Uterus (tissue), 4 donors: ENCODE measurements around the gene CERS6. TPM values are rescaled to one million over a fixed set of nuclear protein-coding genes. Genes with fewer than 3 reads are reported as not detected.

ENCODE experiments used
- DNase-seq, 2 donors: peaks; one replicate each; pipeline ENCODE4 v3.0.0-alpha.2; 2019 to 2020
- H3K27ac ChIP-seq, 2 donors: fragments of 200-600 bp; sonication (generic); 1 replicate in 1 of 2; 2 replicates in 1 of 2; pipeline ENCODE4 v1.5.1; 2016 to 2018
- H3K27me3 ChIP-seq, 2 donors: fragments of 200-600 bp; sonication (generic); one replicate each; pipeline ENCODE4 v1.5.1; 2018 to 2019; ENCODE audit warnings: control low read depth in 1 of 2
- H3K36me3 ChIP-seq, 2 donors: fragments of 200-600 bp; sonication (generic); one replicate each; pipeline ENCODE4 v1.5.1; 2019; ENCODE audit warnings: control low read depth in 1 of 2
- H3K4me1 ChIP-seq, 2 donors: fragments of 200-600 bp; sonication (generic); one replicate each; pipeline ENCODE4 v1.5.1; 2018 to 2019; ENCODE audit warnings: control low read depth in 1 of 2
- H3K4me3 ChIP-seq, 2 donors: fragments of 200-600 bp; sonication (generic); 1 replicate in 1 of 2; 2 replicates in 1 of 2; pipeline ENCODE4 v1.5.1; 2018 to 2019; ENCODE audit warnings: mild to moderate bottlenecking in 1 of 2
- H3K9me3 ChIP-seq, 2 donors: fragments of 200-600 bp; sonication (generic); one replicate each; pipeline ENCODE4 v1.5.1; 2019; ENCODE audit warnings: control low read depth in 1 of 2
- POLR2A ChIP-seq, 2 donors: fragments of 450-650 bp; IDR thresholded peaks; one replicate each; pipeline ENCODE4 v1.6.1; 2016; ENCODE audit warnings: antibody characterized with exemption in 2 of 2, mild to moderate bottlenecking in 1 of 2, moderate library complexity in 1 of 2
- intact Hi-C: fragments of 100-400 bp; cut with DNase I; formaldehyde crosslinking; loops from one replicate; pipeline ENCODE4 v1.15.1; 2023; ENCODE audit warnings: low total_unique reads
- total RNA-seq, 4 donors: library from RNA; depleted of rRNA in 3 of 4; stranded (reverse); fragments of >200 nt in 3 of 4; gene quantifications; one replicate each; pipeline versions ENCODE4 v1.1.0 to v1.2.4, GENCODE V29; 2014 to 2023
- TF ChIP-seq, protein P1 (sequence below), 4 experiments: fragments of 200-600 bp in 2 of 4; fragments of 450-650 bp in 2 of 4; sonication (generic) in 2 of 4; IDR thresholded peaks; one replicate each; pipeline ENCODE4 v1.5.1; 2016 to 2019; ENCODE audit warnings: antibody characterized with exemption in 4 of 4, mild to moderate bottlenecking in 2 of 4, moderate library complexity in 1 of 4
- donor health status: DM: yes; HTN: yes; CAD: no.

The CERS6 gene
- total RNA-seq, 4 donors from 2014 or later, result 20.0 to 47.2 (median 26.6) TPM

DNA sequence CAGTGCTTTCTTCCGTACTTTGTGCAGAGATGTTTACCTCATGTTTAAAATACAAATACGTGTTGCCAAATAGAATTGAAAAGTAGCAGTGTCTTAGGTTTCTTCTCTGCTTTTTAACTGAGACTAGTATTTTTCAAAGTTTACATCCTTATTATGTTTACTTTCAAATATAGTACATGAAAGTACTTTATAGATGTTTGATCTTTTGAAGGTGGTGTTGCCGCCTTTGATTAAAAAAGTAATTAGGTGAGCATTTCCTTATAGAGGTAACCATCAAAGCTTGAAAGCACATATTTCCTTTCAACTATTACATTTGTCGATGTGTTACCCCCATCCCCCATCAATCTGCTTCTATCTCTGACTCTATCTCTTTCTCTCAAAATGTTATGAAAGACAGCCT, 87.0 kb downstream of the CERS6 start:
- no peaks in the 10 kb centered on the region for H3K27me3 ChIP-seq
- intact Hi-C loops, result no loop called here
- H3K9me3 ChIP-seq, result peaks cover 0 to 13% of the 10 kb centered on the region in 2 donors
- no peak overlapping the region for H3K27ac ChIP-seq
- H3K4me1 ChIP-seq, result peaks cover 0 to 2% of the 10 kb centered on the region in 2 donors
- no peak for TF ChIP-seq POLR2A (IDR thresholded peaks at IDR 0.05)
- TF ChIP-seq, protein P1, sequence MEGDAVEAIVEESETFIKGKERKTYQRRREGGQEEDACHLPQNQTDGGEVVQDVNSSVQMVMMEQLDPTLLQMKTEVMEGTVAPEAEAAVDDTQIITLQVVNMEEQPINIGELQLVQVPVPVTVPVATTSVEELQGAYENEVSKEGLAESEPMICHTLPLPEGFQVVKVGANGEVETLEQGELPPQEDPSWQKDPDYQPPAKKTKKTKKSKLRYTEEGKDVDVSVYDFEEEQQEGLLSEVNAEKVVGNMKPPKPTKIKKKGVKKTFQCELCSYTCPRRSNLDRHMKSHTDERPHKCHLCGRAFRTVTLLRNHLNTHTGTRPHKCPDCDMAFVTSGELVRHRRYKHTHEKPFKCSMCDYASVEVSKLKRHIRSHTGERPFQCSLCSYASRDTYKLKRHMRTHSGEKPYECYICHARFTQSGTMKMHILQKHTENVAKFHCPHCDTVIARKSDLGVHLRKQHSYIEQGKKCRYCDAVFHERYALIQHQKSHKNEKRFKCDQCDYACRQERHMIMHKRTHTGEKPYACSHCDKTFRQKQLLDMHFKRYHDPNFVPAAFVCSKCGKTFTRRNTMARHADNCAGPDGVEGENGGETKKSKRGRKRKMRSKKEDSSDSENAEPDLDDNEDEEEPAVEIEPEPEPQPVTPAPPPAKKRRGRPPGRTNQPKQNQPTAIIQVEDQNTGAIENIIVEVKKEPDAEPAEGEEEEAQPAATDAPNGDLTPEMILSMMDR (IDR thresholded peaks at IDR 0.05), result no peak
- H3K4me3 ChIP-seq, result no peak overlapping the region
- no peaks in the 10 kb centered on the region for H3K36me3 ChIP-seq
- DNase-seq, result no peak

DNA sequence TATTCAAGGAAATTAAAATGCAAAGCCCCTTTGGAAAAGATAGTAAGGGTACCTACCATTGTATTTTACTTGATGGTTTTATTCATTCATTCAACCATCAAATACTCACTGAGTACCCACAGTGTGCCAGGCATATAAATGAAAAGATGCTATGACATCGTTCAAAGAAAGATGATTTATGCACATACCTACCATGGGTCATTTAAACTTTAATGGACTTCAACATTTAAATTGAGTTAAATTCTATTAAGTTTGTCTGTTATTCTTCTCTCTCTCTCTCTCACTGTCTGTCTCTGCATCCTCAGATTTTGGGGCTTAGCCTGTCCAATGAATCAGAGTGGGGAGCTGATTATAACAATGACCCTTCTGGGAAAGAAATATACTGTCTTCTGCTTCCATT, 87.9 kb downstream of the CERS6 start:
- intact Hi-C loops, result no loop called here
- no peaks in the 10 kb centered on the region for H3K36me3 ChIP-seq

DNA sequence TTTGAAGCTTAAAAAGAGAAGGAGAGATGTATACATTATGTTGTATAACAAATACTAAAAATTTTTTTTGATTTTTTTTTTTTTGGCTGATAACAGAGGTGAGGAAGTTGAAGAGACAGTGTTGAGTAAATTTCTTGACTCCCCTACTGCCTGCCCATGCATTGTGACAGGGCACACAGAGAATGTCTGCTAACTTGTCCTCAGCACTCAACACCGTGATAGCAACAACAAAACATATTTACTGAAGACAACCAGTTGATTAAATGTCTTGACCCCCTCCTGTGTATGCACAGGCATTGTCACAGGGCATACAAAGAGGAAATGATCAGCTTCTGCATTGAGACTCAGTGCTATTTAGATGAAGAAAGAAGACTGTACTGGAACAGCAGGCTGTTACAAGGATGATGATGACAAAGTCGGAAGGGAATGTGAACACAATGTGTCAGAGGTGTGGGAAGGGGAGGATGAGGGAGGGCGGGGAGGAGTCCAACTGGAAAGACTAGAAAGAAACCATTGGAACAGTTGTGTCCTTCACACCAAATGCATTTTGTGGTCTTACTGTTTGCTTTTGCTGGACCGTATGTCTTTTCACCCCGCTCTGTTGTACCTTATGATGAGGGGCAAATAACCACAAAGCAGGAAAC, 89.5 kb downstream of the CERS6 start:
- Histone ChIP-seq H3K27ac (no peak overlapping the region), H3K27me3 (no peaks in the 10 kb centered on the region), H3K4me3 (no peak overlapping the region), H3K36me3 (no peaks in the 10 kb centered on the region), H3K4me1 (peaks cover 0 to 7% of the 10 kb centered on the region in 2 donors), H3K9me3 (peaks cover 0 to 1% of the 10 kb centered on the region in 2 donors)
- intact Hi-C loops, result no loop called here
- TF ChIP-seq, protein P1 (IDR thresholded peaks at IDR 0.05), result no peak
- TF ChIP-seq POLR2A (IDR thresholded peaks at IDR 0.05), result no peak
- DNase-seq, result peak in 1 of 2 donors; percentile 41

More for the DNA sequence above, 87.9 kb downstream of the CERS6 start:
- Histone ChIP-seq H3K4me1 (peaks cover 0 to 7% of the 10 kb centered on the region in 2 donors), H3K4me3 (no peak overlapping the region), H3K9me3 (peaks cover 0 to 13% of the 10 kb centered on the region in 2 donors), H3K27ac (no peak overlapping the region), H3K27me3 (no peaks in the 10 kb centered on the region)
- TF ChIP-seq, protein P1 (IDR thresholded peaks at IDR 0.05), result no peak
- no peak for TF ChIP-seq POLR2A (IDR thresholded peaks at IDR 0.05)
- no peak for DNase-seq

DNA sequence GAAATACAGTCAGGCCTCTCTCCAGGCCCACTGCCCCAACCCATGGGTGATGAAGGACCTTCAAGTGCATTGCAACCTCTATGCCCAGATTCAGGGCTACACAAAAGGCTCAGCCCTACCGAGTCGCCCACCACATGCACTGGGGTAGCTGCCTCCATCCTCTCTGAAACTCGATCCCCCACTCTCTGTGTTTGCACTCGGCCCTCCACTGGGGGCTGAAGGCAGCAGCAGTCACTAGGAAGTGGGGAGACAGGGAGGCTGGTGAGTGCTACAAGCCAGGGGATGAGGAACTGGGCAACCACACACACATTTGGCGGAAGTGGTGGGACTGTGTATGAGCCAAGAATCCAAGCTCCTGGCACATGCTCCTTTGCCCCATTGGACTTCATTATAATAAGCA, 94.6 kb downstream of the CERS6 start:
- no peaks in the 10 kb centered on the region for H3K36me3 ChIP-seq
- no peaks in the 10 kb centered on the region for H3K27me3 ChIP-seq
- H3K4me1 ChIP-seq, result peaks cover 0 to 7% of the 10 kb centered on the region in 2 donors
- TF ChIP-seq POLR2A (IDR thresholded peaks at IDR 0.05), result no peak
- TF ChIP-seq, protein P1 (IDR thresholded peaks at IDR 0.05), result no peak
- intact Hi-C loops, result no loop called here
- H3K4me3 ChIP-seq, result no peak overlapping the region
- H3K27ac ChIP-seq, result no peak overlapping the region
- no peak for DNase-seq
- no peaks in the 10 kb centered on the region for H3K9me3 ChIP-seq

DNA sequence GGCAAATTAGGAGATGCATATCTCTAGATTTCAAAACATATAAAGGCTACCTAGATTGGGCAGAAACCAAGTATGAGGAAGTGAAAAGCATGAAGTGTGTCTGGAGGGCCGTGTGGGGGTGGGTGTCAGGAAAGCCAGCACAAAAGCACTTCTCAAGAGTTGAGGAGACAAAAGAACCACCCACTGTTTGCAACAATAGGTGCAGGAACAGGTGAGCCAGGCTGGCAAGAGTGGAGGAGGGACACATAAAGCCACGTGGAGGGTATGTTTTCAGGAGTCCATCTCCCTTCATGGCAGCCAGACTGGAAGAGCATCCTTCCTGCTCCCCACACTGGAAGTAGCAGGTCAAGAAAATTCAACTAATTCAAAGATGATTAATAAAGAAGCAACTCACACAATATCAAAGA, 96.4 kb downstream of the CERS6 start:
- Histone ChIP-seq H3K27ac (no peak overlapping the region), H3K9me3 (no peaks in the 10 kb centered on the region), H3K4me1 (peaks cover 0 to 7% of the 10 kb centered on the region in 2 donors), H3K36me3 (no peaks in the 10 kb centered on the region), H3K4me3 (no peak overlapping the region), H3K27me3 (no peaks in the 10 kb centered on the region)
- TF ChIP-seq POLR2A (IDR thresholded peaks at IDR 0.05), result no peak
- TF ChIP-seq, protein P1 (IDR thresholded peaks at IDR 0.05), result no peak
- no peak for DNase-seq
- intact Hi-C loops, result no loop called here
